C1 segment of cervical spinal cord (tissue), 14 donors: ENCODE data around the gene XYLT1.

Experiments used
- DNase-seq, 14 donors: peaks; one replicate each; lab custom pipeline; 2025; lab: John Stamatoyannopoulos, UW

Gene XYLT1

DNA sequence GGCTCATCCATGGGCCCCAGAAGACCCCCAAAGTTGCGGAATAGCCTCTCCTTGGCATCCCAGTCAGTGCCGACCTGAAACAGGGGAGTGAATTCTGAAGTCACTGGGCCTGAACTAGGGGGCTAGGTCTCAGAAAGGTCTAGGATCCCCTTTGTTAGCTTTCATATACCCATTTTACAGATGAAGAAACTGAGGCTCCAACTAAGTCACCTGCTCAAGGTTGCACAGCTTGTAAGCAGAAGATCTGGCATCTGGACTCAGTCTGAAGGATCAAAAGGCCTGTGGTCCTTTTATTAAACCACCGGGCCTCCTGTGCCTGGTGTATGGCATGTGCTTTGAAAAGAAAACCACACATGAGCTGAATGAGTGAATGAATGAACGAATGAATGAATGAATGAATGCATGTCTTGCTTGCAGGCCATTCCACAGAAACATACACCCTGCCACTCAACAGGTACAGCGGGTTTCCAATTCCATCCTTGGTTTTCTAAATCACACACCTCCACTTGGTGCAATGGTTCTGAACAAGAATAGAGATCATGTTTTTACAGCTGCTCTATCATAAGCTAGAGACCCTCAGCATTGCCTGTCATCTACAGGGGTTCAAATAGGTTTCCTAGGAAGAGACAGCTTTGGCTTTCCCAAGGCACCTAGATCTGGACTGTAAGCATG, 352.7 kb downstream of the XYLT1 start:
- DNase-seq, result no peak

DNA sequence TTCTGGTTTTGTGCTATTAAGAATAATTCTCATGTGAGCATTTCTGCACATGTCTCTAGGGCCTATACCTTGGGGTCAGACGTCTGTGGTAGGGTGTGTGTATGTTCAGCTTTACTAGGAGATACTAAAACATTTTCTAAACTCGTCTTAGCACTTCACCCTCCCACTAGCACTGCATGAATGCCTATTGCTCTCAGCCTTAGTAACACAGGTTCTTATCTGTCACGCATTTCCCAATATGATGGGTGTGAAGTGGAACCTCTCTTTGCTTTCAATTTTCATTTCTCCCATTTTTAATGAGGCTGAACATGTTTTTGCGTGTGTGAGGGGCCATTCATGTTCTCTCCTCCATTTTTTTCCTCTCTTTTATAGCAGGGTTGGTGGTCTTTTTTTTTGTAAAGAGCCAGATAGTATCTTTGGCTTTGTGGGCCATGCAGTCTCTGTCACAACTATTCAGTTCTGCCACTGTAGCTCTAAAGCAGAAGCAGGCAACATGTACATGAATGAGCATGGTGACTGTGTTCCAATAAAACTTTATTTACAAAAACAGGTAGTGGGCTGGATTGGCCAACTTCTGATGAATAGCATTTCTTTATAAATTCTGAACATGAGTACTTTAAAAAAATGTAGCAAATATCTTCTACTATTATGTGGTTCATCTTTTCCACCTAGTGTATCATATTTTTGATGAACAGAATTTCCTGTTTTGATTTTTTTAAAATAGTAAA, 354.0 kb downstream of the XYLT1 start:
- DNase-seq, result no peak

DNA sequence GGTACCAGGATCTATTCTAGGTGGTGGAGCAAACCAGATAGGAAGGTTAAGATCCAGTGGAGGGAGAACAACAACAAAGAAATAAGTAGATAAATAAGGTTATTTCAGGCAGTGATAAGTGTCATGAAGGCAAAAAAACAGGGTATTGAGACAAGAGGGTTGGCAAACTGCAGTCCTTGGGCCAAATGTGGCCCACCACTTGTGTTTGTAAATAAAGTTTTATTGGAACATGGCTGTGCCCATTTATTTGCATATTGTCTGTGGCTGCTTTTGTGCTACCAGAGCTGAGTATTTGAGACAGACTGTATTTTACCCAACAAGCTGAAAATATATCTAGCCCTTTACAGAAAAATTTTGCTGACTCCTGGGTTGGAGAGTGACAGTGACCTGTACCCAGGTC, 361.3 kb downstream of the XYLT1 start:
- DNase-seq, result no peak

DNA sequence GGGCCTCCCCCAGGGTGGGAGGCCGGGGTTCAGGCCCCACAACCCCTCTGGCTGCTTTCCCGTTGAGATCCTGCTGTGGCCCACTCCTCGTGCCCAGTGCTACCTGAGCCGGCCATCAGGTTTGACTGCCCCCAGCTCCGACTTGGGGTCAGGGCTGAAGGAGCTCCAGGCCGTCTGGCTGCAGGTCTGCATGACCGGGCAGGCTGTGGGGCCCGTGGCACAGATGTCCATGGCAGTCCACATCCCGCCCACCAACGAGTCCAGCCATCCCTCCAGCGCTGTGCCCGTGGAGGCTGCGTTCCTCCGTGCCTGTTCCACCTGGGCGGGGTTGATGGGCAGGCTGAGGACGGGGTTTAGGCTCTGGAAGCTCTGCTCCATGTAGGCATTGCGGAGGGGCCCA, 362.2 kb downstream of the XYLT1 start:
- no peak for DNase-seq

DNA sequence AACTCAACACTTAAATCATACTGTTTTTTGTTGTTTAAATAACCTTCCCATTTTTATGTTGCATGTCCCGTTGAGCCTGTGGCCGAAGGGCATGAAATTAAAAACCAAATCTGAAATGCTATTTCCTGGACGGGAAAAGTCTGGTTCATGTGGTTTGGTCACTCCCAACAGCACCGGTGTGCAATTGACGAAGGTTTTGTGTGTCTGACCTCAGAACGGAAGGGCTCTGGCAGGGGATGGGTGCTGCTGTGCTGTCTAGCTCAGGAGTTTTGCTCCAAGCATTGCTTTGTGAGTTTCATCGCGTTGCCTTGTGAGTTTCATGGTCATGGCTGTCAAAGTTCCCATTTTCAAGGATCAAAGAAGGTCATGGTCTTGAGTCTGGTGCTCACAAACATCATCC, 363.3 kb downstream of the XYLT1 start:
- DNase-seq, result no peak

DNA sequence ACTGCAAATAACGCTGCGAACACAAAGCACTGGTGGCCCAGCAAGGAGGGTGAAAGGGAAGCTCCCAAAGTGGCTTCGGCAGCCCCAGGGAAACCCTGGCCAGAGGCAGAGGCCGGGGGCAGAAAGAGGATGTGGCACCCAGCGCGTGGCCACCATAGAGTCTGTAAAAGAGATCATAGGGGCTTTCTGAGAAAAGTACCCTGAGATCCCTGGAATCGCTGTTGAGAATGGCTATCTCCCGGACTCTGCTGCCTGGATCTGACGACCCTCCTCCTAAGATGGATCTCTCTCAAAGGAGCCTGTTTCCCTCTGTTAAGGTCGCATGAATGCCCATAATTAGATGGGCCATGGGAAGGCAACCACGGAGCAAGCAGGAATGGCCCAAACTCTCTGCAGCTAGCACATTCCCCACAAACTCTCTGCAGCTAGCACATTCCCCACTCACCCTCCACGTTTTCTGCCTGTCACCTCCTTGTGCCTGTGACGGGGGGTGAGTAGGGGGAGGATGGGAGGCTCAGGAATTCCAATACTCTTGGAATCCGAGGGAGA, 364.4 kb downstream of the XYLT1 start:
- DNase-seq, result no peak

DNA sequence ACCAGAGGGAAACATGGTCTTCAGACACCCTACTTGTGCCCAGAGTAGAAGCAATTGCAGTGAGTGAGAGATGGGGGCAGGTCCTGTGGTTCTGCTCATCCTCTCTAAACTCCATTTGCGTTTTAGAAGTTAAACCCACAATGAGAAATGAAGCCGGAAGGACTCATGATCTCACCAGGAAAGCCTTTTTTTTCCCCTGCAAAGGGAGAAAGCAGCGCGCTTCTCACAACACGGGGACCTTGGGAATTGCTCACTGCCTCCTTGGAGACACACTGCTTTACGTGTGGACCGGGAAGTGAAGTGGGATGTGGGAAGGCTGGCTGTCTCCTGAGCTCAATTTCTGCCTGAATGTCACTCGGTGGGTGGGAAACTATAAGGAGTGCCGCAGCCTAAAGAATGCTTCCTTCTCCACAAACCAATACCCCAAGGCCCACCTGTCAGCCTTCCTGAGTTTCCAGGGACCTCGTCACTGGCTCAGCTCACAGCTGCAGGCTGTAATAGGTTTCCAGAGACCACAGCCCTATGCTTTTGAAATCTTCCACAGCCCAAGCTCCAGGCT, 365.4 kb downstream of the XYLT1 start:
- no peak for DNase-seq

DNA sequence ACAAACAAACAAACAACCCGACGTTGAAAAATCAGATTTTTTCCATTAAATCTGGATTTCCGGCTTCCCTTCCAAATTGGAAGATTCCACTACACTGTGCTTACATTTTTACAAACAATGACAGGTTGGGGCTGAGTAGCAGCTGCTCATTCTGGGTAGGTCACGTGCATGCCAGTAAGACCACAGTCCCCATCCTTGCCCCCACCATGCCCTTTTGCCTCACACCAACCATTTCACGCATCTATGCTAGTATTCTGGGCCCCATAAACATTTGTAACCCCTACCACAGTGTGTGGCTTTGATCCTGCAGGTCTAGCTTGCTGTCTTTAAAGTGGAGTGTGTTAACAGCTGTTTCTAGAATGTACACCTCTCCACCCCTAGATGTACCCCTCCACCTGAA, 366.1 kb downstream of the XYLT1 start:
- DNase-seq, result no peak

DNA sequence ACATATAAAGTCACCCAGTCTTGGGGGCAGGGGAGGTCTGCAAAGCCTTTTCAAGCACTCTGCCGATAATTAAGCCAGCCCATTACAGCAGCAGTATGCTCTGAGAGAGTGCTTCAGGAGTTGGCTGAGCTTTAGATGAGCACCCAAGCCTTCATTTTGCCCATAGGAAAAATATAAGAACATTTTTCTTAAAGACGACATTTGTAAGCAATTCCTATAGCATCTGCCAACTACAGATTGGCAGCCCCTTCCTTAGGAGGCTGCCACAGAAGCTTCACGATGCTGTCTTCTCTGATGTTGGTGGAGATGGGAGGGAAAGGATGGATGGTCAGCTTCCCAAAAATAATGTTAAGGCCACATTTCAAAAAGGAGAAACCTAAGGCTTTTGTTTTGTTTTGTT, 367.5 kb downstream of the XYLT1 start:
- DNase-seq, result no peak

DNA sequence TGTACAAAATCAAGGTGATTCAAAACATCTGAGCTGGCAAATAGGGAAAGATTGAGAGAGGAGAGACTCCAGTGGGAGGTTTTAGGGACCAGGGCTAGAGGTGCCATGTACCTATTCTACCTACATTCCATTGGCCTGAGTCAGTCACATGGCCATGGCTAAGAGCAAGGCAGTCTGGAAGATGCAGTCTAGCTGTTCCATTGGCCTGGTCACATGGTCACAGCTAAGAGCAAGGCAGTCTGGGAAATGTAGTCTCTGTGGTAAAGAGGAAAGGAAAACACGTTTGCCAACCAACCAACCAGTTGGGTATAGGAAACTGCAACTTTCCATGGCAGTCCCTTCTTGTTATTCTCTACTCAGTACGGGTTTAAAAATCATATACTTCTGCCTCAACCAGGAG, 369.1 kb downstream of the XYLT1 start:
- no peak for DNase-seq

DNA sequence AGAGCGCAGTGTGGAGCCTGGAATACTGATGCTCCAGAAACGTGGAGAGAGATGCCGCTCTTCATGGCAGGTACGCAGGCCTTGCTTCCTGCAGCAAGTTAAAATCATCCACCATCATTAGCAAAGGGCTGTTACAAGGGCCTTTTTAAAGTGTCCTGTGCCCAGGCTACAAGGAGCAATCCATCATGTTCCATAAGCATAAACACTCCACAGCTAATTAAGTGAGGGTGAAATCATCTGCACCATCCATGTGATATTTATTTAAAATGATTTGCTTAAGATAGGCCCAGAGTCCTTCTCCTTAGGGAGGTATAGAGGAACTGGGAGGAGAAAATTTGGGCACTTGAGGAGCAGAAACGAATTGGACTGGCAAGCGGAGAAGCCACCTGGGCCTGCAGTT, 372.1 kb downstream of the XYLT1 start:
- no peak for DNase-seq

DNA sequence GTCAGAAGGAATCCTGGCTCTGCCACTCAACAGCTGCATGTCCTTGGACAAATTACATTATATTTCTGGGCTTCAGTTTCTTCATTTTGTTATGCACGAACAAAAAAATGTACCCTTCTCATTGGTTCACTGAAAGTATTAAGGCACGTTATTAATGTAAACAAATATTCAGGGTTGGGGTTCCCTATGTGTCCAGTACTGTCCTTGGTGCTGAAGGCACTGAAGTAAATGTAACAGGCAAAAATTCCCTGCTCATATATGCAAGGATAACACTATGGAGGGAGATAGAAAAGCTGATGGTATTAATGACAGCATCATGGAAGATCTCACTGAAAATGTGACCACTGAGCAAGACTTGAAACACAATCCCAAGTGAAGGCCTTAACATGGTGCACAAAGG, 386.6 kb downstream of the XYLT1 start:
- no peak for DNase-seq

DNA sequence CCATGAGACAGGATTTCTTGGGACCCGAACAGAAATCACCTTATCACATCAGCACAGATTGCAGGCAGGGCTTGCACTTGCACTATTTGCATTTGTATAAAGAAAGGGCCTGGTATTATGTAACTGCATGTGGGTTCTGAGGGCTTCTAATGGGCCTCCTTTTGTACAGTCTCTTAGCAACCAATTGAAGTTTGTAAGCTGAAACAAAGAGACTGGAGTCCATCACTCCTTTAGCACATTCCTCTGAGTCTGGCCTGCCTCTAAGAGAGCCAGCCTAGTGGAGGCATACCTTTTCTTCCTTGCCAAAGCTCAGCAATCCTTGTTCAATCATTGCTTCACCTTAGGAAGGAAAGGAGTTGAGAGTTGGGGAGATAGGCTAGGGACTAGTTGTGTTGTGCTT, 387.1 kb downstream of the XYLT1 start:
- no peak for DNase-seq

DNA sequence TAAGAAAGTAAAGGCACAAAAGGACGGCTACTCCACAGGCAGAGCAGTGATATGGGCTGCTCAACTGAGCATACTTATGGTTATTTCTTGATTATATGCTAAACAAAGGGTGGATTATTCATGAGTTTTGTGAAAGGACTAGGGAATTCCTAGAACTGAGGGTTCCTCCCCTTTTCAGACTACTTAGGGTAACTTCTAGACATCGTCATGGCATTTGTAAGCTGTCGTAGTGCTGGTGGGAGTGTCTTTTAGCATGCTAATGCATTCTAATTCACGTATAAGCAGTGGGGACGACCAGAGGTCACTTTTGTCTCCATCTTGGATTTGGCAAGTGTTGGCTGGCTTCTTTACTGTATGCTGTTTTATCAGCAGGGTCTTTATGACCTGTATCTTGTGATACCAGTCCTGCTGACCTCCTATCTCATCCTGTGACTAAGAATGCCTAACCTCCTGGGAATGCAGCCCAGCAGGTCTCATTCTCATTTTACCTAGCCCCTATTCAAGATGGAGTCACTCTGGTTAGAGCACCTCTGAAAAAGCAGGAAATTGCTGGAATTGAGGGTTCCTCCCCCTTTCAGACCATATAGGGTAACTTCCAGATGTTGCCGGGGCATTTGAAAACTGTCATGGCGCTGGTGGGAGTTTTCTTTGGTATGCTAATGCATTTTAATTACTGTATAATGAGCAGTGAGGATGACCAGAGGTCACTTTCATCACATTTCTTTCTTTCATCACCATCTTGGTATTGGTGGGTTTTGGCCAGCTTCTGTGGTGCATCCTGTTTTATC, 388.5 kb downstream of the XYLT1 start:
- no peak for DNase-seq

DNA sequence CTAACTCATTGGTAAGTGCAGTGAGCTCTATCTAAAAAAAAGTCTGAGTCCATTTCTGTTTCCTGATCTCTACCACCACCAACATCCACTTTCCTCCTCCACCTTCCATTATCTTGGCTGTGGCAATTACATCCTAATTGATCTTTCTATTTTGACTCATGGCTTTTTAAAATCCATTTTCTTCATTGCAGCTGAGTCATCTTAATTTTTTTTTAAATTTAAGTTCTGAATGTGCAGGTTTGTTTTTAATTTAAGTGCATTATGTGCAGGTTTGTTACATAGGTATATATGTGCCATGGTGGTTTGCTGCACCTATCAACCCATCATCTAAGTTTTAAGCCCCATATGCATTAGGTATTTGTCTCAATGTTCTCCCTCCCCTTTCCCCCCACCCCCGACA, 390.7 kb downstream of the XYLT1 start:
- no peak for DNase-seq

DNA sequence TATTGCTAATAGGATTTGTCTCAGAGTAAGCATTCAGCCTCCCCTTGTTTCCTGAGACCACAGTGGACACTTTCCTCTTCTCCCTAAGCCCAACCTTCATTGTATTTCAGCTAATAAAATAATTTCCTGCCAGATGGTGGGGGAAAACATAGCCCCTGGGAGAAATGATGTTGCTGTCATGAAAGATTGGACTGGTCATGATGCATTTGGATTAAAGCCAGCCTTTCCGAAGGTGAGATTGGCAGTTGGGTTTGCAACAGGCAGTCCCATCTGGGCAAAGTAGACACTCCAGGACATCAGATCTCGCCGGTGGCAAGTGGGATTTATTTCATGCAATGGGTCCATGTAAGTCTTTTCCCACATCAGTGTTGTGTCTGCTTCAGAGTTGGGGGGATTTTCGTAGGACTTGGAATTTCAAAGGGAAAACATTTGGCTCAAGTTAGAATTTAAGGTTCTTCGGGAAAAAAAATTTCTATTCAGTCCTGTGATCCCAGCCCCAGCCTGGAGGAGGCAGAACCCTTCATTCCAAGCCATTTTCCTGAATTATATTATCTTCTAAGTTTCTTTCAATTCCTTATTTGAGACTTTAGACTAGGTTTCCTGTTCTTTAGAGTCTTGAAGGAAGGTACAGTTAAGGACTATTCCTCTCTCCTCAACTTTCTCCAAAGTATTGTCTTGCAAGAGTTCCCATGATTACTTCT, 391.7 kb downstream of the XYLT1 start:
- DNase-seq, result no peak

DNA sequence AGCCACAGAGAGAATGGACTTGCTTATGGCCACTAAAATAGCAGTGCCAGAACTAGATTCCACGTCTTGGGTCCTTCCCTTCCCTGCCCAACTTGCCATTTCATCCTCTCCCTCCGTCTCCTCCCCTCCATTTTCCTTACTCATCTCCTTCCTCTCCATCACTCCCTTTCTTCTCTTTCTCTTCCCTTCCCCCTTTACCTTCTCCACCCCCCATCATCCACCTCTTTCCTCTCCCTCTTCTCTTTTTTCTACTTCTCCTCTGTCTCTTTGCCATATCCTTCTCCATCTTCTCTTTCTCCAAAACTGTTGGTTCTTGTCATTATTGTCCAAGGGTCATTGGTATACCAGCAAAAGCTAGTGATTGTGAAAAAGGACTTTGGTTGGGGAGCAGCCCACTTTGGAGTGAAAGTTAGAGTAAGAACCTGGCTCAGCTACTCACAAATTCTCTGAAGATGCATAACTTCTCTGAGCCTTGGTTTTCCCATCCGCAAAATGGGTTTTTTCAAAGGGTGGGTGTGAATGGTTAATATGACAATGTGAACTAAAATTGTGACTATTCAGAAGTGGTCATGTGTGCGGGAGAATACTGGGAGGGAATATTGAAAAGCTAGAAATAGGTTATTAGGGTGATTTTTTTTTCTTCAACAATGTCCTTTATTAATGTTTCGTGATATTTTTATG, 393.8 kb downstream of the XYLT1 start:
- DNase-seq, result no peak

DNA sequence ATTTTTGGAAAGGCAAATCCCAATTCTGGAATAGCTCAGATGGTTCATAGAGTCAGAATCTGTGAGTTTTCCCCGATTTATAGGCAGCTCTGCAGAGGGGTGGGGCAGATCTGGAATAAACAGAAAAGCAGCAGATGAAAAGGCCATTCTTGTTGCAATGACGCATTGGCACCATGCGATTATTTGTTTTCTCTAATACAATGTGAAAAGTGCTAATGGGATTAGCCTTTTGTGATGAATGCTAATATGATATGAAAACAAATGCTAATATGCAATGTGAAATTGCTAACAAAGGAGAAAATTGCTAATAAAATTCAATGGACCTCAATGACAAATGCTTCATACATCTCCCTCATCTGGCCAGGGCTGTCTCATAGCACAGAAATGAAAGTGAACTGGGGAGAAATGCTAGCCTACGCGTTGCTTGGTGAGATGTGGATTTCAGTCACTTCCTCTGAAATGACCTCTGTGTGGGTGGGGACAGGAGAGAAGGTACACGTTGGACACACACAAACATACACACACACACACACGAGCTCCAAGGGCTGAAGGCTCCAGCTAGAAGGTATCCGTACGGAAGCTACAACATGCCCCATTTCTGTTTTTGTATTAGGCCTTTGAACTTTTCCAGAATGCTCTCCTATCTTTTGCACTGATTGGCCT, 394.5 kb downstream of the XYLT1 start:
- no peak for DNase-seq

DNA sequence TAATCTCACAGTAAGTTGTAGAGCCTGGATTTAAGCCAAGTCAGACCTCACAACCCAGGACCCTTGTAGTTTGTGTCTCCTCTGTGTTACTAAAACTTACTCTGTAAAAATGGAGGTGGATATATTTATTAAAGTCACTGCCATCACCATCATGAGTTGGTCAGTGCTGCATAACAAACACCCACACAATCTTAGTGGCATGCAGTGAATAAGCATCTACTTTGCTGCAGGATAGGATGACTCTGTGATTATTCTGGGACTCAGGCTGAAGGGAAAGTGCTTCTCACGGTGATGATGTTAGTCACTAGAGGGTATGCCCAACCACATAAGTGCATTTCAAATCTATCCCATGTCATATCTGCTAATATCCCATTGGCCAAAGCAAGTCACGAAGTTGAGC, 398.7 kb downstream of the XYLT1 start:
- DNase-seq, result no peak

DNA sequence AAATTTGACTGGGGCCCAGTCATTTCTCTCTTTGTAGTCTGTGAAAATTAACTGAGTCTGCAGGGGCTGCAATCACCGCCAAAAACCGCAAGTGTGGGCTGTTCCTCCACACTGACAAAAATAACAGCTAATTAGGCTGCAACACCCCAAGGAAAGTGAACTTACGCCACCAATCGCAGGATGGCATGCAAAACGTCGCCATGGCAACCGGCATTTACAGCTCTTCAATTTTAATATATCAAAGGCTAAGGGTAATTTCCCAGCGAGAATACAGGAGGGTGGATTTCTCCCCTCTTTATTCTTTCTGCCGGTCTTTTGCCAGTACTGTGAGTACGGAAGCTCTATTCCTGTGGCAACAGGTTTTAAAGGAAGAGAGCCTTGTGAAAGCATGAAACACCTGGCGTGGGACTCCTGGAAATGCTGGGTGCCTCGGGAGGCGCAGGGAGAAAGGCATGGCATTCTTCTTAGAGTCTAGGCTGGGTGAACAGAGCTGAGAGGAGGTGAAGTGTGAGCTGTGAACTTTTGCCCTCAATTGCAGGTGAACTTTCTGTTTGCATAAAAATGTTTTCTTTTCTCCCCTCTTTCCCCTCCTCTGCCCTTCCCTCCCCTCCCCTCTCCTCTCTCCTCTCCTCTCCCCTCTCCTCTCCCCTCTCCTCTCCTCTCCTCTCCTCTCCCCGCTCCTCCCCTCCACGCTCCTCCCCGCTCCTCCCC, 399.7 kb downstream of the XYLT1 start:
- no peak for DNase-seq
